GM12878 (cell line): ENCODE data around the gene EHBP1.

Source experiments
- CREB1 ChIP-seq: IDR thresholded peaks from 2 replicates; pipeline ENCODE4 v1.6.1; 2012; ENCODE audit warnings: low read depth, mild to moderate bottlenecking, inconsistent platforms
- EED ChIP-seq: sonication (generic); IDR thresholded peaks from 2 replicates; pipeline ENCODE4 v1.6.1; 2016; ENCODE audit warnings: antibody characterized with exemption, low read depth
- NFIC ChIP-seq: IDR thresholded peaks from 2 replicates; pipeline ENCODE4 v1.6.1; 2012; ENCODE audit warnings: low read depth, mild to moderate bottlenecking, inconsistent platforms, low read length, moderate library complexity
- NFYA ChIP-seq: IDR thresholded peaks from 2 replicates; pipeline ENCODE4 v1.6.1; 2011; ENCODE audit warnings: low read depth, mild to moderate bottlenecking, low read length, improper control_type of control experiment, borderline replicate concordance
- POLR2AphosphoS5 ChIP-seq: IDR thresholded peaks from 2 replicates; pipeline ENCODE4 v1.6.1; 2011; ENCODE audit warnings: mild to moderate bottlenecking, low read length, inconsistent platforms
- RAD21 ChIP-seq: IDR thresholded peaks from 2 replicates; pipeline ENCODE4 v1.6.1; 2011; ENCODE audit warnings: mild to moderate bottlenecking, low read depth, low read length, moderate library complexity; ENCODE audit not compliant: insufficient read depth
- ZNF687 ChIP-seq: fragments of 450-650 bp; IDR thresholded peaks from 2 replicates; pipeline ENCODE4 v1.6.1; 2017; ENCODE audit warnings: mild to moderate bottlenecking, moderate library complexity

- TF ChIP-seq NFYA (no peak), NFIC (no peak), CREB1 (no peak), EED (no peak), ZNF687 (no peak), POLR2AphosphoS5 (no peak), RAD21 (no peak)
Measured at GRCh38 chr2:62856228-62857040, 150.9 kb downstream of the EHBP1 start.
